ENCODE results near the gene UCK1. TPM values are rescaled to one million over a fixed set of nuclear protein-coding genes. Genes with fewer than 3 reads are reported as not detected.

Gene UCK1
- polyA plus RNA-seq, 4 donors: 37.4 to 43.3 (median 39.2) TPM

DNA sequence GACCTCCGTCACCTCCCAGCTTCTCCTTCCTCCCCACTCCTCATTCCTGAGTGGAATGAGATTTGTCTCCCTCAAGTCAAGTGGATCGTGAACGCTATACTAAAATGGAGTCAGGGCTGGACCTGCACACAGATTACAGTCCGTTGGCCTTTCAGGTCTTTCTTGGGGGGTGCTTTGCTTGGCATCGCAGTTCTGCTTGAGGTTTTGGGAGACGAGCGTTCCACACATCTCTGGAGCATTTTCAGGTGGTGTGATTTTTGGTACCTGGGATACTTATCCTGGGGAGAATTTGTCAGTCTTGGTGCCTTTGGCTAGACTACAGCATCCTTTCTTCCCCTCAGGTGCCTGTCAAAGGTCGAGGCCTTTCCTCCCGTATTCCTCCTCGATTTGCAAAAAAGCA lies 52.2 kb downstream of the UCK1 start:
- no peak for DNase-seq (ENCODE audit: low read depth in 4 of 4, low spot score in 3 of 4)

DNA sequence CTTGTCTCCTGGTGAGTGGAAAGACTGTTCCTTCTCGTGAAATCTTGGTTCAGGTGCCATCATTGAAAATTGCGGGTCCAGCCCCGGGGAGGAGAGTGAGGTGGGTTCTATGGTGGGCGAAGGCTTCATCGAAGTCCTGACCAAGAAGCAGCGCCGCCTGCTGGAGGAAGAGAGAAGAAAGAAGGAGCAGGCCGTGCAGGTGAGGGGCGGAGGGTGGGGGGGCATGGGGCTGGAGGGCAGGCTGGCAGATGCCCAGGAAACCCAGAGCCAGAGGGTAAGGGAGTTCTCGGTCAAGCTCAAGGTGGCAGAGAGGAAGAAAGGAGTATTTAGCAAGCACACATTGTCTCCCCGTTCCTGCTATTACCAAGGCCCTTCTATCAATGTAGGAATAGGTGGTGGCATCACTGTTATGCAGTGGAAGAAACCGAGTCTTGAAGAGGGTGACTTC lies 52.6 kb downstream of the UCK1 start:
- peak; percentile 23 to 51 (median 34) for DNase-seq (ENCODE audit: low read depth in 4 of 4, low spot score in 3 of 4)

DNA sequence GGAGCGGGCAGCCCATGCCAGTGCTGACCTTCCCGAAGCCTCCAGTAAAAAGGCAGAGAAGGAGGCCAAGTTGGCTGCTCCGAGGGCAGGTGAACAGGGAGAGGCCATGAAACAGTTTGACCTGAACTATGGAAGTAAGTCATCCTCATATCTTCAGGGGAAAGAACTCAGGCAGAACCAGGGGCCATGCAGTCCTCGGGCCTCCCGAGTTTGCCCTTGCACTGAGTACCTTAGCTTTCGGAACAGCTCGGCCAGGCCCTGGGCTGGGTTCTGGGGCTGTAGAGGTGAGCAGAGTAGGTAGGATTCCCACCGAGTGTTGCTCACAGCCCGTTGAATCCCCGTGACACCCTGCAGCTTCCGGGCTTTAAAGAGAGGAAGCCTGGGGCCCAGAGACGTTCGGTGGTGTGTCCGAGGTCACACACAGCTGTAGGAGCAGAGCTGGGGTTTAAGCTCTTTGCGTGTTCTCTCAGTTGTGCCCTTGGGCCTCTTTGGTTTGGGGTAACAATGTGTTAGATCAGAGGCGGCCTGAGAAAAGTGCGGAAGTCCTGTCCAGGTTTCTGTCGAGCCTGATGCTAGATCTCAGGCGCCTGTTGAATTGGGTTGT lies 53.1 kb downstream of the UCK1 start:
- no peak for DNase-seq (ENCODE audit: low read depth in 4 of 4, low spot score in 3 of 4)

DNA sequence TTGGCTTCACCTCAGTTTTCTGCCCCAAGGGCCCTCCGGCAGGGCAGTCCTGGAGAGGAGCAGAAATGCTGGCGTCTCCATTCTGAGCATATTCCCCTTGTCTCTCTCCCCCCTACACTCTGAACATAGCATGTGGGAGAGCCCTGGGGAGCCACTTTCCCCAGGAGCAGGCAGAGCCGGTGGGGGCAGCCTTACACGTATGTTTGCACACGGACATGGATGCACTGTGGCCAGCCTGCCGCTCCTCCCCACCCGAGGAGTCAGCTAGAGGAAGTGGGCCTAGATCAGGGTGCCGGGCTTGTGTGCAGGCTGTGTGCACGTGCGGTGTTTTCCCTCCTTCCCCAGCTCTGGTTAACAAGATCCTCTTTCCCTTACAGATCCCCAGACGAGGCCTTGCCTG lies 53.7 kb downstream of the UCK1 start:
- no peak for DNase-seq (ENCODE audit: low read depth in 4 of 4, low spot score in 3 of 4)

DNA sequence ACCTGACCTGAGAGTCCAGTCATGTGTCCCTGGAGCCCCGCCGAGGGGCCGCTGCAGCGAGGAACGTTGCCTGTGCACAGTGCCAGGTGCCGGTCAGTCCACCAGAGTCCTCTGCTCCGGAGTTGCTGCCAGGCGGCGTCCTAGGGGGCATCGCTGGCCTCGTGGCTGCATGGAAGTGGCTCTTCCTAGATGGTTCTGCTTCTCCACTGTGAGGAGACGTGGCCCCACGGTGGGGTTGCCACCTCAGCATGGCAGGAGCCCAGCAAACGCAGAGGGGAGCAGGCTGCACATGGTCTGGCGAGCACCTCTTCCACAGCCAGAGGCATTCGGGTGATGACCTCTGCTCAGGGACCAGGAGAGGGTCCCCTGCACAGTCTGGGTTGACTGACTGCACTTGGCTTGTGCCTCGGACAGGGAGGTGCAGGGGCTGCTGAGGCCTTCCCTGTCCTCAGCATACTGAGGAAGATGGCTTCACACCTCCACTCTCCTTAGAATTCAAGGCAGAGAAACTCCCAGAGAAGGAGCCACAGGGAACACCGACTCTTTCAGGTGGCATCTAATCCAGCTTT lies 54.2 kb downstream of the UCK1 start:
- DNase-seq (ENCODE audit: low read depth in 4 of 4, low spot score in 3 of 4): no peak

DNA sequence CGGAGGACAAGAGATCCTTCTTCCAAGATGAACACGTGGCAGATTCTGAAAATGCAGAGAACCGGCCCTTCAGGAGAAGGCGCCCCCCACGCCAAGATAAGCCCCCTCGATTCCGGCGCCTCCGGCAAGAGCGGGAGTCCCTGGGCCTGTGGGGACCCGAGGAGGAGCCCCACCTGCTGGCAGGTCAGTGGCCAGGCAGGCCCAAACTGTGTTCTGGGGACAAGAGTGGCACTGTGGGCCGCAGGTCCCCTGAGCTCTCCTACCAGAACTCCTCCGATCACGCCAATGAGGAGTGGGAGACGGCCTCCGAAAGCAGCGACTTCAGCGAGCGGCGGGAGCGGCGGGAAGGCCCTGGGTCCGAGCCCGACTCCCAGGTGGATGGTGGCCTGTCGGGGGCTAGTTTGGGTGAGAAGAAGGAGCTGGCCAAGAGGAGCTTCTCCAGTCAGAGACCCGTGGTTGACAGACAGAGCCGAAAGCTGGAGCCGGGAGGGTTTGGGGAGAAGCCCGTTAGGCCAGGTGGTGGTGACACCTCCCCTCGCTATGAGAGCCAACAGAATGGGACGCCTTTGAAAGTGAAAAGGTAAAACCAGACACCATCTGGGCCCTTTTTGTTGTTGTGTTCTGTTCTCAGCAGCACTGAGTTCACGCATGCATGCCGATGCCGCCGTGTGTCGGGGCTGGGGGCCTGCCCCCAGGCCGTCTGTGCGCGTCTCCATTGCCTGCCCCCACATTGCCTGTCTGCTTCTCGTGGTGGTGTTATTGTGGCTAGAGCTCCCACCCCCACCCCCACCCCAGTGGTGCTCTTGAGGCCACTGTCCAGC lies 54.9 kb downstream of the UCK1 start:
- no peak for DNase-seq (ENCODE audit: low read depth in 4 of 4, low spot score in 3 of 4)

DNA sequence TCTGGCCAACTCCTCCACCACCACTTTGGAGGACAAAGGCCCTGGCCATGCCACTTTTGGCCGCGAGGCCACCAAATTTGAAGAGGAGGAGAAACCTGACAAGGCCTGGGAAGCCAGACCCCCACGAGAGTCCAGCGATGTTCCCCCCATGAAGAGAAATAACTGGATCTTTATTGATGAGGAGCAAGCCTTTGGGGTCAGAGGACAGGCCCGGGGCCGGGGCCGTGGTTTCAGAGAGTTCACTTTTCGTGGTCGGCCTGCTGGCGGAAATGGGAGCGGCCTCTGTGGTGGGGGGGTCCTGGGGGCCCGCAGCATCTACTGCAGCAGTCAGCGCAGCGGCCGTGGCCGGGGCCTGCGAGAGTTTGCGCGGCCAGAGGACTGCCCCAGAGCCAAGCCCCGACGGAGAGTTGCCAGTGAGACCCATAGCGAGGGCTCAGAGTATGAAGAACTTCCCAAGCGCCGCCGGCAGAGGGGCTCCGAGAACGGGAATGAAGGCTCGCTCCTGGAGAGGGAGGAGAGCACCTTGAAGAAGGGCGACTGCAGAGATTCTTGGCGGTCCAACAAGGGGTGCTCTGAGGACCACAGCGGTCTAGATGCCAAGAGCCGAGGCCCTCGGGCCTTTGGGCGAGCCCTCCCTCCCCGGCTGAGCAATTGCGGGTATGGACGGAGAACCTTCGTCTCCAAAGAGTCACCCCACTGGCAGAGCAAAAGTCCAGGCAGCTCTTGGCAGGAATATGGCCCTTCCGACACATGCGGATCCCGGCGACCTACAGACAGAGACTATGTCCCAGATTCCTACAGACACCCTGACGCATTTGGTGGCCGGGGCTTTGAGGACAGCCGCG lies 55.7 kb downstream of the UCK1 start:
- DNase-seq (ENCODE audit: low read depth in 4 of 4, low spot score in 3 of 4): no peak

DNA sequence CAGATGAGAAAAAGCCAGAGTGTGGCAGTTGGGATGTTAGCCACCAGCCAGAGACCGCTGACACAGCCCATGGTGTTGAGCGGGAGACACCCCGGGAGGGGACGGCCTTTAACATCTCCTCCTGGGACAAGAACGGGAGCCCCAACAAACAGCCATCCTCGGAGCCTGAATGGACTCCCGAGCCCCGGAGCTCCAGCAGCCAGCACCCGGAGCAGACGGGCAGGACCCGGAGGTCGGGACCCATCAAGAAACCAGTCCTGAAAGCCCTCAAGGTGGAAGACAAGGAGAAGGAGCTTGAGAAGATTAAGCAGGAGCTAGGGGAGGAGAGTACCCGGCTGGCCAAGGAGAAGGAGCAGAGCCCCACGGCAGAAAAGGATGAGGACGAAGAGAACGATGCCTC lies 56.4 kb downstream of the UCK1 start:
- no peak for DNase-seq (ENCODE audit: low read depth in 4 of 4, low spot score in 3 of 4)

DNA sequence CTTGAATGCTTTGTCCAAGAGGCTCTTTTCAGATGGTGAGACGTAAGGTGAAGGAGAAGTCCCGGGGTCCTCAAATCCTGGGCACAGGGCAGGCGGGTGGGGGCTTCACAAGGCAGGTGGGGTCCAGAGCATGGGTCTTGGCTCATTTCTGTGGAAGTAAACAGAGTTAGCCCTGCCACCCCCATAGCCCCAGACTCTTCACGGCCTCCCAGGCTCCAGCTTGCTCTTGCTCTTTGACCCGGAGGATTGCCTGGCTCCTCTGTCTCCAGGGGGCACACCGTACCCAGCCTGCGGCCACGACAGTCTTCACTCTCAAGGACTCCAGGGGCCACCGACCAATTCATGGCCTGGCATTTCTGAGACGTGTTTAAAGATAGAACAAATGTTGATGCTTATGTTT lies 57.2 kb downstream of the UCK1 start:
- no peak for DNase-seq (ENCODE audit: low read depth in 4 of 4, low spot score in 3 of 4)

Other genes starting within 250 kb of the UCK1 start
- 1 to 10 TPM; 1.9 to 3.5 (median 2.4) TPM for gene PLPP7, start 241.5 kb downstream of the UCK1 start, polyA plus RNA-seq (ENCODE audit: insufficient read length in 4 of 4)
- gene PRRC2B, start 137.2 kb downstream of the UCK1 start, polyA plus RNA-seq (ENCODE audit: insufficient read length in 4 of 4): 100 to 1,000 TPM; 179 to 200 (median 195) TPM
- gene POMT1, start 28.3 kb downstream of the UCK1 start, polyA plus RNA-seq (ENCODE audit: insufficient read length in 4 of 4): 10 to 100 TPM; 33.4 to 38.4 (median 34.8) TPM
- 1 to 10 TPM in 2 of 4 donors, under 1 TPM in 2; 0.71 to 1.4 (median 0.91) TPM for gene PRRT1B, start 14.3 kb upstream of the UCK1 start, polyA plus RNA-seq (ENCODE audit: insufficient read length in 4 of 4)
- gene RAPGEF1, start 208.8 kb upstream of the UCK1 start, polyA plus RNA-seq (ENCODE audit: insufficient read length in 4 of 4): 10 to 100 TPM; 38.3 to 43.0 (median 41.0) TPM